CD4-positive, alpha-beta T cell (primary cell): ENCODE results near the gene PIKFYVE. TPM values are rescaled to one million over a fixed set of nuclear protein-coding genes. Genes with fewer than 3 reads are reported as not detected.

ENCODE experiments used
- ATAC-seq: fragments of 200-7000 bp; cut with Tn5 transposase; one replicate; pipeline ENCODE4 v1.10.0; 2022; ENCODE audit warnings: mild to moderate bottlenecking; ENCODE audit not compliant: poor library complexity
- CTCF ChIA-PET: fragments of 350-600 bp; sonication (Branson Sonifier 250); formaldehyde crosslinking; loops from one replicate; lab custom pipeline; 2021; ENCODE audit warnings: antibody characterized with exemption, inconsistent platforms; lab: Charles Lee
- POLR2A ChIA-PET: fragments of 350-600 bp; sonication (Branson Sonifier 250); formaldehyde crosslinking; loops from one replicate; lab custom pipeline; 2021; ENCODE audit warnings: antibody characterized with exemption, inconsistent platforms; lab: Charles Lee
- DNase-seq, 14 experiments: peaks; one replicate each; pipeline ENCODE4 v3.0.0-alpha.2; 2013 to 2020; ENCODE audit warnings: mixed read lengths in 2 of 14
- H3K27ac ChIP-seq, 2 donors: one replicate each; pipeline versions ENCODE4 v1.5.1 to v1.7.0; 2013; ENCODE audit warnings: low read length in 2 of 2, low read depth in 1 of 2, mild to moderate bottlenecking in 1 of 2
- H3K27me3 ChIP-seq, 2 experiments: 1 replicate in 1 of 2; 2 replicates in 1 of 2; pipeline versions ENCODE4 v1.6.1 to v1.7.0; 2013; ENCODE audit warnings: low read length in 2 of 2, control low read depth in 1 of 2, mild to moderate bottlenecking in 1 of 2, moderate library complexity in 1 of 2; ENCODE audit not compliant: insufficient read depth in 2 of 2, control insufficient read depth in 1 of 2
- H3K36me3 ChIP-seq: one replicate; pipeline ENCODE4 v1.6.1; 2013; ENCODE audit warnings: low read length, control low read depth; ENCODE audit not compliant: insufficient read depth
- H3K4me1 ChIP-seq: one replicate; pipeline ENCODE4 v1.6.1; 2013; ENCODE audit warnings: low read length, control low read depth; ENCODE audit not compliant: insufficient read depth
- H3K4me3 ChIP-seq: one replicate; pipeline ENCODE4 v1.5.1; 2013; ENCODE audit warnings: mild to moderate bottlenecking, low read length, moderate library complexity
- H3K9me3 ChIP-seq, 2 experiments: 1 replicate in 1 of 2; 2 replicates in 1 of 2; pipeline versions ENCODE4 v1.6.1 to v1.7.0; 2013; ENCODE audit warnings: low read length in 2 of 2, mild to moderate bottlenecking in 2 of 2, control low read depth in 1 of 2, moderate library complexity in 1 of 2; ENCODE audit not compliant: control insufficient read depth in 1 of 2, insufficient read depth in 1 of 2
- H3K27ac Mint-ChIP-seq: one replicate; pipeline ENCODE4 v1.8.0; 2020; ENCODE audit warnings: mixed read lengths
- H3K27me3 Mint-ChIP-seq: one replicate; pipeline ENCODE4 v1.8.0; 2021; ENCODE audit warnings: mixed read lengths
- H3K36me3 Mint-ChIP-seq: one replicate; pipeline ENCODE4 v1.8.0; 2021; ENCODE audit warnings: low read depth, mixed read lengths
- H3K4me1 Mint-ChIP-seq: one replicate; pipeline ENCODE4 v1.8.0; 2021; ENCODE audit warnings: low read depth, mixed read lengths
- H3K4me3 Mint-ChIP-seq: one replicate; pipeline ENCODE4 v1.8.0; 2020; ENCODE audit warnings: mild to moderate bottlenecking, mixed read lengths
- H3K9me3 Mint-ChIP-seq: one replicate; pipeline ENCODE4 v1.8.0; 2020; ENCODE audit warnings: mixed read lengths
- intact Hi-C, 2 experiments: fragments of 100-400 bp; cut with DNase I in 1 of 2; cut with micrococcal nuclease in 1 of 2; formaldehyde crosslinking; loops; one replicate each; pipeline versions ENCODE4 v1.15.1 to v1.9.0; 2023 to 2025; cut with DNase I, micrococcal nuclease
- total RNA-seq, 174 experiments: library from RNA in 2 of 174; stranded (reverse) in 2 of 174; gene quantifications; one replicate each; pipeline ENCODE4 v1.2.3 and lab custom pipeline; 2021 to 2026
- TF ChIP-seq, protein P1 (sequence below): fragments of 200-600 bp; IDR thresholded peaks from one replicate; pipeline ENCODE4 v1.8.0; 2022; ENCODE audit warnings: antibody characterized with exemption, mild to moderate bottlenecking

The PIKFYVE gene
- total RNA-seq, 2 experiments from 2014 or later: 29.3 to 29.9 TPM

DNA sequence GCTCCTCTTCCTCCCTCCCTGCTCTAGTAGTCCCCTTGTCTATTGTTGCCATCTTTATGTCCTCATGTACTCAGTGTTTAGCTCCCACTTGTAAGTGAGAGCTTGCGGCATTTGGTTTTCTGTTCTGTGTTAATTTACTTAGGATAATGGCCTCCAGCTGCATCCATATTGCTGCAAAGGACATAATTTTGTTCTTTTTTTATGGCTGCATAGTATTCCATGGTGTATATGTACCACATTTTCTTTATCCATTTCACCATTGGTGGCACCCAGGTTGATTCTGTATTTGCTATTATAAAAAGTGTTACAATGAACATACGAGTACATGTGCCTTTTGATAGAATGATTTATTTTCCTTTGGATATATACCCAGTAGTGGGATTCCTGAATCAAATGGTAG lies 12.5 kb downstream of the PIKFYVE start:
- Histone ChIP-seq H3K4me3 (no peak overlapping the region), H3K9me3 (no peaks in the 10 kb centered on the region), H3K36me3 (peaks cover 96% of the 10 kb centered on the region), H3K27me3 (no peaks in the 10 kb centered on the region), H3K4me1 (no peaks in the 10 kb centered on the region), H3K27ac (no peak overlapping the region)
- POLR2A ChIA-PET: interaction anchor here (0.6 kb wide), 1 partner anchor 14 kb away, joined by 3 read pairs; no protein-coding TSS in a partner anchor
- H3K4me3 Mint-ChIP-seq: no peak overlapping the region
- H3K27me3 Mint-ChIP-seq: no peaks in the 10 kb centered on the region
- H3K36me3 Mint-ChIP-seq: peaks cover 100% of the 10 kb centered on the region
- TF ChIP-seq, protein P1, sequence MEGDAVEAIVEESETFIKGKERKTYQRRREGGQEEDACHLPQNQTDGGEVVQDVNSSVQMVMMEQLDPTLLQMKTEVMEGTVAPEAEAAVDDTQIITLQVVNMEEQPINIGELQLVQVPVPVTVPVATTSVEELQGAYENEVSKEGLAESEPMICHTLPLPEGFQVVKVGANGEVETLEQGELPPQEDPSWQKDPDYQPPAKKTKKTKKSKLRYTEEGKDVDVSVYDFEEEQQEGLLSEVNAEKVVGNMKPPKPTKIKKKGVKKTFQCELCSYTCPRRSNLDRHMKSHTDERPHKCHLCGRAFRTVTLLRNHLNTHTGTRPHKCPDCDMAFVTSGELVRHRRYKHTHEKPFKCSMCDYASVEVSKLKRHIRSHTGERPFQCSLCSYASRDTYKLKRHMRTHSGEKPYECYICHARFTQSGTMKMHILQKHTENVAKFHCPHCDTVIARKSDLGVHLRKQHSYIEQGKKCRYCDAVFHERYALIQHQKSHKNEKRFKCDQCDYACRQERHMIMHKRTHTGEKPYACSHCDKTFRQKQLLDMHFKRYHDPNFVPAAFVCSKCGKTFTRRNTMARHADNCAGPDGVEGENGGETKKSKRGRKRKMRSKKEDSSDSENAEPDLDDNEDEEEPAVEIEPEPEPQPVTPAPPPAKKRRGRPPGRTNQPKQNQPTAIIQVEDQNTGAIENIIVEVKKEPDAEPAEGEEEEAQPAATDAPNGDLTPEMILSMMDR: no peak
- CTCF ChIA-PET: no interaction called here
- no peak overlapping the region for H3K27ac Mint-ChIP-seq
- H3K4me1 Mint-ChIP-seq: peaks cover 55% of the 10 kb centered on the region
- no peaks in the 10 kb centered on the region for H3K9me3 Mint-ChIP-seq
- no peak for ATAC-seq
- DNase-seq: no peak
- intact Hi-C loops: no loop called here

DNA sequence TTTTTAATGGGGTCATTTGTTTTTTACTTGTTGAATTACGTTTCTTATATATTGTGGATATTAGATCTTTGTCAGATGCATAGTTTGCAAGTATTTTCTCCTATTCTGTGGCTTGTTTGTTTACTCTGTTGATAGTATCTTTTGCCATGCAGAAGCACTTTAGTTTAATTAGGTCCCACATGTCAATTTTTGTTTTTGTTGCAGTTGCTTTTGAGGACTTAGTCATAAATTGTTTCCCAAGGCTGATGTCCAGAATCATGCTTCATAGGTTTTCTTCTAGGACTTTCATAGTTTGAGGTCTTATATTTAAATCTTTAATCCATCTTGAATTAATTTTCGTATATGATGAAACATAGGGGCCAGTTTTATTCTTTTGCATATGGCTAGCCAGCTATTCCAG lies 13.2 kb downstream of the PIKFYVE start:
- Histone ChIP-seq H3K36me3 (peaks cover 94% of the 10 kb centered on the region), H3K4me1 (no peaks in the 10 kb centered on the region), H3K9me3 (no peaks in the 10 kb centered on the region), H3K27ac (no peak overlapping the region), H3K27me3 (no peaks in the 10 kb centered on the region), H3K4me3 (no peak overlapping the region)
- ChIA-PET CTCF (no interaction called here), POLR2A (no interaction called here)
- Mint-ChIP-seq H3K27me3 (no peaks in the 10 kb centered on the region), H3K36me3 (peaks cover 95% of the 10 kb centered on the region), H3K27ac (no peak overlapping the region), H3K4me1 (peaks cover 51% of the 10 kb centered on the region), H3K4me3 (no peak overlapping the region), H3K9me3 (no peaks in the 10 kb centered on the region)
- DNase-seq (no peak), ATAC-seq (no peak)
- intact Hi-C loops: no loop called here
- TF ChIP-seq, protein P1: no peak

DNA sequence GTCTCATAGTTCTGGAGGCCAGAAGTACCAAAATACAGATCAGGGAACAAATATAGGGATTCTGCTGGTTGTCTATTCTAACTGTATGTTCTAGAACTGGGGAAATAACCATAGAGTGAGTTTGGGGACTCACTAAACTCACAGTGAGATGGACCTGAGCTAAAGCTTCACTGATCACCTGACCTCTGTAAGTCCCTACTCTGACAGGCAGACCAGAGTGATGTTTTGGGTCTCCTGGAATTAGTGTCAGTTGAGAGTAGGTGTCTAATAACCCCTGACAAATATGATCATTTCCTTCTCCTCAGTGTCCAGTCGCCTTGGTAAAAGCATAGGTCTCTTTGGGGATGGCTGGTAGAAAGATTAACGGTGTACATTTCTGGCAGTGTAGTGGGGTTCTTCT lies 14.2 kb downstream of the PIKFYVE start:
- ATAC-seq (no peak), DNase-seq (no peak)
- POLR2A ChIA-PET: no interaction called here
- H3K9me3 ChIP-seq: no peaks in the 10 kb centered on the region
- no peak overlapping the region for H3K27ac ChIP-seq
- Mint-ChIP-seq H3K4me1 (peaks cover 45% of the 10 kb centered on the region), H3K36me3 (peaks cover 88% of the 10 kb centered on the region), H3K9me3 (no peaks in the 10 kb centered on the region), H3K27me3 (no peaks in the 10 kb centered on the region), H3K27ac (peak overlapping the region; percentile 17), H3K4me3 (no peak overlapping the region)
- H3K4me3 ChIP-seq: no peak overlapping the region
- H3K36me3 ChIP-seq: peaks cover 84% of the 10 kb centered on the region
- TF ChIP-seq, protein P1: no peak
- no peaks in the 10 kb centered on the region for H3K27me3 ChIP-seq
- intact Hi-C loops: loop anchor here in 1 of 2 experiments (5.0 kb wide), 1 partner anchor 33 kb away; no protein-coding TSS in a partner anchor
- H3K4me1 ChIP-seq: no peaks in the 10 kb centered on the region
- CTCF ChIA-PET: no interaction called here
